A549 treated with AZD9567 at 1 μM for 4 hours (cell line): ENCODE results near the gene HOXA6. TPM values are rescaled to one million over a fixed set of nuclear protein-coding genes. Genes with fewer than 3 reads are reported as not detected.

Experiments
- total RNA-seq: library from RNA; stranded (reverse); fragments of 200-300 nt; extraction: Qiagen RNA extraction; gene quantifications from 5 replicates; pipeline ENCODE4 v1.2.3, GENCODE V29; 2022; ENCODE audit not compliant: insufficient read depth

Gene HOXA6
- total RNA-seq, 1 experiment from 2014 or later: 1.2 TPM

Other genes with a start within 250 kb of the HOXA6 start
- 1.3 to 3.9 TPM (median 2.8 TPM) in 5 replicates for gene HOXA1, start 51.8 kb downstream of the HOXA6 start, total RNA-seq
- gene HOXA2, start 45.1 kb downstream of the HOXA6 start, total RNA-seq: 0.58 to 1.9 TPM (median 0.73 TPM) in 5 replicates
- 1.1 to 1.7 TPM (median 1.4 TPM) in 4 of 5 replicates, not detected in the other for gene HOXA4, start 17.0 kb downstream of the HOXA6 start, total RNA-seq
- gene HOXA5, start 4.1 kb downstream of the HOXA6 start, total RNA-seq: 2.8 to 6.5 TPM (median 4.9 TPM) in 5 replicates
- 3.6 to 6.3 TPM (median 5.2 TPM) in 5 replicates for gene HOXA3, start 4.8 kb upstream of the HOXA6 start, total RNA-seq
- 3.0 to 3.9 TPM (median 3.7 TPM) in 5 replicates for gene HOXA7, start 8.9 kb upstream of the HOXA6 start, total RNA-seq
- gene HOXA9, start 17.8 kb upstream of the HOXA6 start, total RNA-seq: 0.24 to 0.67 TPM (median 0.60 TPM) in 4 of 5 replicates, not detected in the other
- gene HOXA10, start 26.5 kb upstream of the HOXA6 start, total RNA-seq: 5.9 to 7.8 TPM (median 6.2 TPM) in 5 replicates
- 0.31 to 0.49 TPM (median 0.38 TPM) in 4 of 5 replicates, not detected in the other for gene HOXA11, start 37.5 kb upstream of the HOXA6 start, total RNA-seq
- 0.88 to 2.3 TPM (median 2.1 TPM) in 5 replicates for gene HOXA13, start 52.3 kb upstream of the HOXA6 start, total RNA-seq
- 0.05 to 0.14 TPM (median 0.06 TPM) in 4 of 5 replicates, not detected in the other for gene EVX1, start 95.0 kb upstream of the HOXA6 start, total RNA-seq